ENCODE data around the gene RNF150.
"Not testable (repeated sequence)": the region's sequence is repeated elsewhere in the genome, so short reads cannot be mapped to it uniquely, and the experiment has no call there.

Gene RNF150

GRCh38 chr4:140820520-140820919 is 312.7 kb downstream of the RNF150 start:
- not testable (repeated sequence) for DNase-seq (ENCODE audit: low read depth)

- no peak for DNase-seq (ENCODE audit: low read depth)
Measured at GRCh38 chr4:140819610-140820009, 313.7 kb downstream of the RNF150 start.

GRCh38 chr4:140818433-140818832 is 314.8 kb downstream of the RNF150 start:
- DNase-seq (ENCODE audit: low read depth) = no peak

- no peak for DNase-seq (ENCODE audit: low read depth)
Measured at GRCh38 chr4:140816806-140817510, 316.3 kb downstream of the RNF150 start.

GRCh38 chr4:140813804-140814203 is 319.5 kb downstream of the RNF150 start:
- no peak for DNase-seq (ENCODE audit: low read depth)

- DNase-seq (ENCODE audit: low read depth) = no peak
Measured at GRCh38 chr4:140812916-140813315, 320.4 kb downstream of the RNF150 start.

- DNase-seq (ENCODE audit: low read depth) = no peak
Measured at GRCh38 chr4:140811429-140811828, 321.8 kb downstream of the RNF150 start.

GRCh38 chr4:140810591-140811169 is 322.6 kb downstream of the RNF150 start:
- DNase-seq (ENCODE audit: low read depth) = not testable (repeated sequence)

Measured in T-helper 22 cell (primary cell).